Keratinocyte (primary cell): ENCODE results near the gene NOL9. TPM values are rescaled to one million over a fixed set of nuclear protein-coding genes. Genes with fewer than 3 reads are reported as not detected.
"Not testable (repeated sequence)": the region's sequence is repeated elsewhere in the genome, so short reads cannot be mapped to it uniquely, and the experiment has no call there.

Experiments used
- DNase-seq: peaks from one replicate; pipeline ENCODE4 v3.0.0-alpha.2; 2011; ENCODE audit warnings: low read depth, missing footprints, low spot score
- FAIRE-seq: peaks from 2 replicates; lab custom pipeline; 2011; peaks lifted over from hg19 to GRCh38; lab: Jason Lieb, UNC
- H2AFZ ChIP-seq: 2 replicates; pipeline ENCODE4 v1.6.0; 2012; ENCODE audit warnings: low read length, control low read depth, inconsistent platforms; ENCODE audit not compliant: control insufficient read depth
- H3K27ac ChIP-seq: 2 replicates; pipeline ENCODE4 v1.5.1; 2011; ENCODE audit warnings: low read length; ENCODE audit not compliant: control insufficient read depth, insufficient read depth
- H3K27me3 ChIP-seq: 3 replicates; pipeline ENCODE4 v1.6.0; 2011; ENCODE audit warnings: low read length; ENCODE audit not compliant: control insufficient read depth, insufficient read depth; ENCODE audit errors: extremely low read depth
- H3K36me3 ChIP-seq, 2 experiments: 2 replicates in 1 of 2; 3 replicates in 1 of 2; pipeline ENCODE4 v1.5.1; 2011; ENCODE audit warnings: low read length in 2 of 2, mild to moderate bottlenecking in 1 of 2; ENCODE audit not compliant: control insufficient read depth in 2 of 2, insufficient read depth in 2 of 2; ENCODE audit errors: extremely low read depth in 1 of 2
- H3K4me1 ChIP-seq: 3 replicates; pipeline ENCODE4 v1.5.1; 2011; ENCODE audit warnings: low read length; ENCODE audit not compliant: control insufficient read depth, insufficient read depth; ENCODE audit errors: extremely low read depth
- H3K4me2 ChIP-seq: 3 replicates; pipeline ENCODE4 v1.6.0; 2011; ENCODE audit warnings: low read depth, low read length; ENCODE audit not compliant: control insufficient read depth, insufficient read depth; ENCODE audit errors: extremely low read depth
- H3K4me3 ChIP-seq, 3 experiments: fragments of 200-600 bp in 1 of 3; sonication (generic) in 1 of 3; 2 replicates in 2 of 3; 3 replicates in 1 of 3; pipeline ENCODE4 v1.5.1; 2011 to 2016; ENCODE audit warnings: low read length in 3 of 3, mild to moderate bottlenecking in 3 of 3, control low read depth in 2 of 3, inconsistent platforms in 1 of 3, low read depth in 1 of 3, mixed read lengths in 1 of 3, mixed run types in 1 of 3, moderate library complexity in 1 of 3; ENCODE audit not compliant: control insufficient read depth in 2 of 3, insufficient read depth in 2 of 3; ENCODE audit errors: extremely low read depth in 1 of 3
- H3K79me2 ChIP-seq: 2 replicates; pipeline ENCODE4 v1.6.0; 2012; ENCODE audit warnings: low read length; ENCODE audit not compliant: control insufficient read depth, insufficient read depth
- H3K9ac ChIP-seq: 3 replicates; pipeline ENCODE4 v1.6.0; 2011; ENCODE audit warnings: low read length; ENCODE audit not compliant: control insufficient read depth, insufficient read depth; ENCODE audit errors: extremely low read depth
- H3K9me1 ChIP-seq: 3 replicates; pipeline ENCODE4 v1.6.0; 2011; ENCODE audit warnings: low read length; ENCODE audit not compliant: control insufficient read depth, insufficient read depth; ENCODE audit errors: extremely low read depth
- H3K9me3 ChIP-seq: 2 replicates; pipeline ENCODE4 v1.5.1; 2012; ENCODE audit warnings: low read depth, low read length; ENCODE audit not compliant: control insufficient read depth
- H4K20me1 ChIP-seq: 3 replicates; pipeline ENCODE4 v1.6.0; 2011; ENCODE audit warnings: low read length; ENCODE audit not compliant: control insufficient read depth, insufficient read depth; ENCODE audit errors: extremely low read depth
- CTCF ChIP-seq, 3 experiments: IDR thresholded peaks in 1 of 3; conservative IDR thresholded peaks in 1 of 3; optimal IDR thresholded peaks in 1 of 3; 2 replicates in 2 of 3; 3 replicates in 1 of 3; pipeline versions ENCODE3 to v1.5.1; 2011; ENCODE audit warnings: low read length in 3 of 3, mild to moderate bottlenecking in 3 of 3, moderate library complexity in 2 of 3, control low read depth in 1 of 3, inconsistent platforms in 1 of 3; ENCODE audit not compliant: insufficient read depth in 2 of 3; ENCODE audit errors: extremely low read depth in 1 of 3
- EZH2 ChIP-seq: IDR thresholded peaks from one replicate; pipeline ENCODE4 v1.6.1; 2012; ENCODE audit warnings: inconsistent platforms, mild to moderate bottlenecking, low read length, moderate library complexity
- dilution Hi-C: fragments of 300-500 bp; cut with MboI; formaldehyde crosslinking; loops from one replicate; pipeline ENCODE4 v1.7.0; 2020; ENCODE audit warnings: low sequenced_read_pairs; ENCODE audit not compliant: extremely low pct_ligation_motif_present
- polyA plus RNA-seq, 5 experiments: library from polyadenylated mRNA; depleted of rRNA in 3 of 5; stranded (reverse) in 3 of 5; stranded (forward) in 1 of 5; unstranded in 1 of 5; fragments of >200 nt; gene quantifications; 1 replicate in 1 of 5; 2 replicates in 3 of 5; 3 replicates in 1 of 5; pipeline versions ENCODE4 v1.2.1 to v1.2.3, GENCODE V29; 2011 to 2012; ENCODE audit warnings: missing spikeins in 2 of 5, low read depth in 1 of 5, low replicate concordance in 1 of 5

Gene NOL9
- polyA plus RNA-seq, 1 donor (not counting 4 experiments of a cell fraction or from before 2014, with no cell fraction given): 24.6 TPM

DNA sequence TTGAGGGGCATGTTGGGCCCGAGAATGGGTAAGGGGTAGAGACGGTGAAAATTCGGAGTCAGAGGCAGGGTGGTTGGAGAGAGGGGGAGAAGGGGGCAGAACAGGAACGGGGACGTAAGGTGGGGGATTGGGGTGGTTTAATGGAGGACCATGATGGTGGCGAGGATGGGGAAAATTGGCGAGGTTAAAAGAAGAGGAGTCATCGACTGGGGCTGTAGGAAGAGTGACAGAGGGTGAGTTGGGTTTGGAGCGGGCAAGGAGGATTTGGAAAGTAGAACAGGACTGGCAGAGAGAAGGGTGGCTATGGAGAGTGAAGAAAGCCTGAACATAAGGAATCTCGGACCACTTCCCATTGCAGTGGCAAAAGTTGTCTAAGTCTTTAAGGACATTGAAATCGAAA is 14.7 kb upstream of the NOL9 start:
- DNase-seq (no peak), FAIRE-seq (no peak)
- TF ChIP-seq EZH2: no peak
- no peak for TF ChIP-seq CTCF (optimal IDR thresholded peaks at IDR 0.05 in 1 of 3, IDR thresholded peaks at IDR 0.05 in 1 of 3, conservative IDR thresholded peaks at IDR 0.05 in 1 of 3; ENCODE audit: extremely low read depth in 1 of 3, insufficient read depth in 2 of 3, low read length in 3 of 3)

DNA sequence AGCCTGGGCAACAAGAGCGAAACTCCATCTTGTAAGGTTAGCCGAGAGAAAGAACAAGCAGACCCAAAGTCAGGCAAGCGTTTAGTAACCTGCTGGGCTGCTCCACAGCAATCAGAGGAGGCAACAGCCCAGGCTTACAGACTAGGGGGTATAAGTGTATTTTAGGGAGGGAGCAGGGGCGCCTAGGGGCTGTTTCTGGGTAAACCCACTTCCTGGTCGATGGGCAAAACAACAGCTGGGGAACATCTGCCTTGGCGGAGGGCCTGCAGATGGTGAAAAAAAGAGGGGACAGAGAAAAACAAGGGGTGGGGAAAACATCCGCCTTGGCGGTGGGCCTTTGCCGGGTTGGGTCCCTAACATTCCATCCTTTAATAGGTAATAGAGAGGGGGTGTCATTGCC is 6.0 kb upstream of the NOL9 start:
- Histone ChIP-seq H3K27ac (no peak overlapping the region), H3K9ac (no peak overlapping the region), H2AFZ (no peak overlapping the region), H3K4me2 (no peak overlapping the region), H3K4me1 (no peaks in the 10 kb centered on the region), H3K27me3 (peaks cover 16% of the 10 kb centered on the region), H3K9me3 (no peaks in the 10 kb centered on the region), H3K4me3 (no peak overlapping the region), H3K79me2 (no peaks in the 10 kb centered on the region), H4K20me1 (no peaks in the 10 kb centered on the region), H3K36me3 (no peaks in the 10 kb centered on the region), H3K9me1 (no peaks in the 10 kb centered on the region)
- TF ChIP-seq CTCF (optimal IDR thresholded peaks at IDR 0.05 in 1 of 3, IDR thresholded peaks at IDR 0.05 in 1 of 3, conservative IDR thresholded peaks at IDR 0.05 in 1 of 3; ENCODE audit: extremely low read depth in 1 of 3, insufficient read depth in 2 of 3, low read length in 3 of 3) (no peak), EZH2 (no peak)
- FAIRE-seq (no peak), DNase-seq (no peak)
- dilution Hi-C loops: no loop called here

More for the DNA sequence above, 14.7 kb upstream of the NOL9 start:
- Histone ChIP-seq H3K9me1 (no peaks in the 10 kb centered on the region), H3K9me3 (no peaks in the 10 kb centered on the region), H3K36me3 (no peaks in the 10 kb centered on the region), H3K9ac (no peak overlapping the region), H3K4me3 (no peak overlapping the region), H3K4me1 (no peaks in the 10 kb centered on the region), H3K4me2 (no peak overlapping the region), H4K20me1 (no peaks in the 10 kb centered on the region), H2AFZ (no peak overlapping the region), H3K27ac (no peak overlapping the region), H3K27me3 (peaks cover 19% of the 10 kb centered on the region), H3K79me2 (no peaks in the 10 kb centered on the region)
- dilution Hi-C loops: no loop called here

GRCh38 chr1:6559161-6559560 is 4.8 kb upstream of the NOL9 start:
- H3K9me3 ChIP-seq, H2AFZ ChIP-seq, H3K27ac ChIP-seq, H3K9me1 ChIP-seq, H3K9ac ChIP-seq, H3K4me3 ChIP-seq, DNase-seq, H3K27me3 ChIP-seq, H4K20me1 ChIP-seq, H3K4me1 ChIP-seq, H3K79me2 ChIP-seq, FAIRE-seq, dilution Hi-C loops, H3K4me2 ChIP-seq, H3K36me3 ChIP-seq: not testable (repeated sequence)
